DOHH2 (cell line): ENCODE data around the gene NELFA.

Experiments used
- H3F3A ChIP-seq: fragments of 200-600 bp; sonication (generic), shearing (Covaris generic); 2 replicates; pipeline ENCODE4 v1.6.0; 2016; ENCODE audit warnings: antibody characterized with exemption, mild to moderate bottlenecking; ENCODE audit not compliant: control insufficient read depth, insufficient read depth
- H3K27ac ChIP-seq: fragments of 200-600 bp; sonication (generic); 2 replicates; pipeline ENCODE4 v1.5.1; 2014; ENCODE audit warnings: low read depth, mild to moderate bottlenecking, low read length, moderate library complexity
- H3K27me3 ChIP-seq: fragments of 200-600 bp; sonication (generic); 2 replicates; pipeline ENCODE4 v1.6.1; 2014; ENCODE audit warnings: mild to moderate bottlenecking, low read length, mixed read lengths; ENCODE audit not compliant: control insufficient read depth
- H3K36me3 ChIP-seq: fragments of 200-600 bp; sonication (generic); 2 replicates; pipeline ENCODE4 v1.6.1; 2014; ENCODE audit warnings: mild to moderate bottlenecking, low read length, moderate library complexity, mixed read lengths; ENCODE audit not compliant: control insufficient read depth
- H3K4me1 ChIP-seq: fragments of 200-600 bp; sonication (generic); 2 replicates; pipeline ENCODE4 v1.6.1; 2014; ENCODE audit warnings: mild to moderate bottlenecking, low read length, mixed read lengths; ENCODE audit not compliant: control insufficient read depth
- H3K4me2 ChIP-seq: fragments of 200-600 bp; sonication (generic); 2 replicates; pipeline ENCODE4 v1.6.0; 2014; ENCODE audit warnings: mild to moderate bottlenecking, low read length, moderate library complexity
- H3K4me3 ChIP-seq: fragments of 200-600 bp; sonication (generic); 2 replicates; pipeline ENCODE4 v1.5.1; 2014; ENCODE audit warnings: mild to moderate bottlenecking, low read length, mixed read lengths
- H3K79me2 ChIP-seq: fragments of 200-600 bp; sonication (generic); 2 replicates; pipeline ENCODE4 v1.6.1; 2014; ENCODE audit warnings: mild to moderate bottlenecking, low read length, mixed read lengths; ENCODE audit not compliant: control insufficient read depth
- H3K9me2 ChIP-seq: fragments of 200-600 bp; sonication (generic); replicated peaks from 2 replicates; pipeline ENCODE4 v1.6.1; 2014; ENCODE audit warnings: mild to moderate bottlenecking, low read length, mixed read lengths; ENCODE audit not compliant: control insufficient read depth
- H3K9me3 ChIP-seq: fragments of 200-600 bp; sonication (generic); 2 replicates; pipeline ENCODE4 v1.6.1; 2014; ENCODE audit warnings: antibody characterized with exemption, low read length, mixed read lengths; ENCODE audit not compliant: control insufficient read depth, insufficient read depth
- H4K20me1 ChIP-seq: fragments of 200-600 bp; sonication (generic); 2 replicates; pipeline ENCODE4 v1.6.0; 2014; ENCODE audit warnings: low read depth, mild to moderate bottlenecking, antibody characterized with exemption, low read length, moderate library complexity; ENCODE audit not compliant: control insufficient read depth, insufficient read depth
- CTCF ChIP-seq: fragments of 200-600 bp; sonication (generic); IDR thresholded peaks from one replicate; pipeline ENCODE4 v1.5.1; 2014; ENCODE audit warnings: antibody characterized with exemption, mild to moderate bottlenecking, low read depth, low read length; ENCODE audit not compliant: poor library complexity, severe bottlenecking
- EZH2phosphoT487 ChIP-seq: fragments of 200-600 bp; sonication (generic); IDR thresholded peaks from 2 replicates; pipeline ENCODE4 v1.6.1; 2017; ENCODE audit warnings: borderline replicate concordance, mild to moderate bottlenecking, antibody characterized with exemption, low read length, moderate library complexity, mixed read lengths

Gene NELFA

GRCh38 chr4:2008921-2009650 is at the start of gene NELFA:
Gene NELFA (minus strand): TSS chr4:2008974. CDS start chr4:2008959, 15 bp downstream.
- Histone ChIP-seq H3K4me1 (peaks cover 23% of the 10 kb centered on the region), H3K4me3 (peak within 1 kb of the TSS; percentile 93), H3K79me2 (peaks cover 47% of the 10 kb centered on the region), H3K36me3 (peaks cover 35% of the 10 kb centered on the region), H3K27ac (peak within 1 kb of the TSS; percentile 86), H3K9me3 (no peaks in the 10 kb centered on the region), H3K27me3 (peaks cover 8% of the 10 kb centered on the region), H3K4me2 (peak within 1 kb of the TSS; percentile 64), H3F3A (peaks cover 7% of the 10 kb centered on the region), H4K20me1 (peaks cover 9% of the 10 kb centered on the region; the same call in 1 of the 2 replicates), H3K9me2 (no peaks in the 10 kb centered on the region)
- TF ChIP-seq CTCF (peak; percentile 28), EZH2phosphoT487 (no peak)

GRCh38 chr4:2057382-2058065 is 48.8 kb upstream of the NELFA start:
- Histone ChIP-seq H4K20me1 (no peaks in the 10 kb centered on the region), H3K9me2 (no peaks in the 10 kb centered on the region), H3K27ac (no peak overlapping the region), H3K79me2 (no peaks in the 10 kb centered on the region), H3F3A (no peaks in the 10 kb centered on the region), H3K4me2 (no peak overlapping the region), H3K4me1 (no peaks in the 10 kb centered on the region), H3K36me3 (no peaks in the 10 kb centered on the region), H3K27me3 (peaks cover 12% of the 10 kb centered on the region), H3K4me3 (no peak overlapping the region), H3K9me3 (no peaks in the 10 kb centered on the region)
- TF ChIP-seq EZH2phosphoT487 (no peak), CTCF (no peak)

GRCh38 chr4:2054217-2054616 is 45.4 kb upstream of the NELFA start:
- Histone ChIP-seq H3K27ac (no peak overlapping the region), H3K79me2 (no peaks in the 10 kb centered on the region), H3F3A (no peaks in the 10 kb centered on the region), H4K20me1 (no peaks in the 10 kb centered on the region), H3K4me1 (no peaks in the 10 kb centered on the region), H3K27me3 (peaks cover 16% of the 10 kb centered on the region), H3K4me3 (no peak overlapping the region), H3K36me3 (no peaks in the 10 kb centered on the region), H3K9me2 (no peaks in the 10 kb centered on the region), H3K4me2 (no peak overlapping the region), H3K9me3 (no peaks in the 10 kb centered on the region)
- TF ChIP-seq EZH2phosphoT487 (no peak), CTCF (no peak)
